Keratinocyte (primary cell): ENCODE data around the gene MTSS2. TPM values are rescaled to one million over a fixed set of nuclear protein-coding genes. Genes with fewer than 3 reads are reported as not detected.

Experiments used
- DNase-seq: peaks from one replicate; pipeline ENCODE4 v3.0.0-alpha.2; 2011; ENCODE audit warnings: low read depth, missing footprints, low spot score
- FAIRE-seq: peaks from 2 replicates; lab custom pipeline; 2011; peaks lifted over from hg19 to GRCh38; lab: Jason Lieb, UNC
- H2AFZ ChIP-seq: 2 replicates; pipeline ENCODE4 v1.6.0; 2012; ENCODE audit warnings: low read length, control low read depth, inconsistent platforms; ENCODE audit not compliant: control insufficient read depth
- H3K27ac ChIP-seq: 2 replicates; pipeline ENCODE4 v1.5.1; 2011; ENCODE audit warnings: low read length; ENCODE audit not compliant: control insufficient read depth, insufficient read depth
- H3K27me3 ChIP-seq: 3 replicates; pipeline ENCODE4 v1.6.0; 2011; ENCODE audit warnings: low read length; ENCODE audit not compliant: control insufficient read depth, insufficient read depth; ENCODE audit errors: extremely low read depth
- H3K36me3 ChIP-seq, 2 experiments: 2 replicates in 1 of 2; 3 replicates in 1 of 2; pipeline ENCODE4 v1.5.1; 2011; ENCODE audit warnings: low read length in 2 of 2, mild to moderate bottlenecking in 1 of 2; ENCODE audit not compliant: control insufficient read depth in 2 of 2, insufficient read depth in 2 of 2; ENCODE audit errors: extremely low read depth in 1 of 2
- H3K4me1 ChIP-seq: 3 replicates; pipeline ENCODE4 v1.5.1; 2011; ENCODE audit warnings: low read length; ENCODE audit not compliant: control insufficient read depth, insufficient read depth; ENCODE audit errors: extremely low read depth
- H3K4me2 ChIP-seq: 3 replicates; pipeline ENCODE4 v1.6.0; 2011; ENCODE audit warnings: low read depth, low read length; ENCODE audit not compliant: control insufficient read depth, insufficient read depth; ENCODE audit errors: extremely low read depth
- H3K4me3 ChIP-seq, 3 experiments: fragments of 200-600 bp in 1 of 3; sonication (generic) in 1 of 3; 2 replicates in 2 of 3; 3 replicates in 1 of 3; pipeline ENCODE4 v1.5.1; 2011 to 2016; ENCODE audit warnings: low read length in 3 of 3, mild to moderate bottlenecking in 3 of 3, control low read depth in 2 of 3, inconsistent platforms in 1 of 3, low read depth in 1 of 3, mixed read lengths in 1 of 3, mixed run types in 1 of 3, moderate library complexity in 1 of 3; ENCODE audit not compliant: control insufficient read depth in 2 of 3, insufficient read depth in 2 of 3; ENCODE audit errors: extremely low read depth in 1 of 3
- H3K79me2 ChIP-seq: 2 replicates; pipeline ENCODE4 v1.6.0; 2012; ENCODE audit warnings: low read length; ENCODE audit not compliant: control insufficient read depth, insufficient read depth
- H3K9ac ChIP-seq: 3 replicates; pipeline ENCODE4 v1.6.0; 2011; ENCODE audit warnings: low read length; ENCODE audit not compliant: control insufficient read depth, insufficient read depth; ENCODE audit errors: extremely low read depth
- H3K9me1 ChIP-seq: 3 replicates; pipeline ENCODE4 v1.6.0; 2011; ENCODE audit warnings: low read length; ENCODE audit not compliant: control insufficient read depth, insufficient read depth; ENCODE audit errors: extremely low read depth
- H3K9me3 ChIP-seq: 2 replicates; pipeline ENCODE4 v1.5.1; 2012; ENCODE audit warnings: low read depth, low read length; ENCODE audit not compliant: control insufficient read depth
- H4K20me1 ChIP-seq: 3 replicates; pipeline ENCODE4 v1.6.0; 2011; ENCODE audit warnings: low read length; ENCODE audit not compliant: control insufficient read depth, insufficient read depth; ENCODE audit errors: extremely low read depth
- EZH2 ChIP-seq: IDR thresholded peaks from one replicate; pipeline ENCODE4 v1.6.1; 2012; ENCODE audit warnings: inconsistent platforms, mild to moderate bottlenecking, low read length, moderate library complexity
- dilution Hi-C: fragments of 300-500 bp; cut with MboI; formaldehyde crosslinking; loops from one replicate; pipeline ENCODE4 v1.7.0; 2020; ENCODE audit warnings: low sequenced_read_pairs; ENCODE audit not compliant: extremely low pct_ligation_motif_present
- polyA plus RNA-seq, 5 experiments: library from polyadenylated mRNA; depleted of rRNA in 3 of 5; stranded (reverse) in 3 of 5; stranded (forward) in 1 of 5; unstranded in 1 of 5; fragments of >200 nt; gene quantifications; 1 replicate in 1 of 5; 2 replicates in 3 of 5; 3 replicates in 1 of 5; pipeline versions ENCODE4 v1.2.1 to v1.2.3, GENCODE V29; 2011 to 2012; ENCODE audit warnings: missing spikeins in 2 of 5, low read depth in 1 of 5, low replicate concordance in 1 of 5
- TF ChIP-seq, protein P1 (sequence below), 3 experiments: IDR thresholded peaks in 1 of 3; conservative IDR thresholded peaks in 1 of 3; optimal IDR thresholded peaks in 1 of 3; 2 replicates in 2 of 3; 3 replicates in 1 of 3; pipeline versions ENCODE3 to v1.5.1; 2011; ENCODE audit warnings: low read length in 3 of 3, mild to moderate bottlenecking in 3 of 3, moderate library complexity in 2 of 3, control low read depth in 1 of 3, inconsistent platforms in 1 of 3; ENCODE audit not compliant: insufficient read depth in 2 of 3; ENCODE audit errors: extremely low read depth in 1 of 3

MTSS2 gene
- polyA plus RNA-seq, 1 donor (not counting 4 experiments of a cell fraction or from before 2014, with no cell fraction given) = 13.3 TPM

DNA sequence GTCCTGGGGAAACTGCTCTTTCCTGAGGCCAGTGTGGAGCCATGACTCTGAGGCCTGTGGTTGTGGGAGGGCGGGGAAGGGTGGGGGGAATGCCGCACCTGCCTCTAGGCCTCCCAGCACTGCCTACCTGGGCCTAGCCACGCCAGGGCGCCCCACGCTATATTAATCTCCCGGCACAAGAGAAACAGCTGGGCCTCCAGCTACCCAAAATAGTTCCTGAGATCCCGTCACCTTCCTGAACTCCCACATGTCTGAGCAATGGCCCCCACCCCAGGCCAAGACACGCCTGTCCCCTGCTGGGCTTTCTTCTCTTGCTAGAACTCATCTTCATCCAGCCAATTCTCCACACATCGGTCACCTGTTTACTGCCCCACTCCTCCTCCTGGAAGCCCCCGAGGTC is 13.0 kb upstream of the MTSS2 start:
- H2AFZ ChIP-seq = no peak overlapping the region
- H4K20me1 ChIP-seq = no peaks in the 10 kb centered on the region
- no peaks in the 10 kb centered on the region for H3K27me3 ChIP-seq
- H3K36me3 ChIP-seq = peaks cover 1 to 4% of the 10 kb centered on the region in 2 experiments
- dilution Hi-C loops = no loop called here
- no peak overlapping the region for H3K4me2 ChIP-seq
- TF ChIP-seq EZH2 = no peak
- TF ChIP-seq, protein P1, sequence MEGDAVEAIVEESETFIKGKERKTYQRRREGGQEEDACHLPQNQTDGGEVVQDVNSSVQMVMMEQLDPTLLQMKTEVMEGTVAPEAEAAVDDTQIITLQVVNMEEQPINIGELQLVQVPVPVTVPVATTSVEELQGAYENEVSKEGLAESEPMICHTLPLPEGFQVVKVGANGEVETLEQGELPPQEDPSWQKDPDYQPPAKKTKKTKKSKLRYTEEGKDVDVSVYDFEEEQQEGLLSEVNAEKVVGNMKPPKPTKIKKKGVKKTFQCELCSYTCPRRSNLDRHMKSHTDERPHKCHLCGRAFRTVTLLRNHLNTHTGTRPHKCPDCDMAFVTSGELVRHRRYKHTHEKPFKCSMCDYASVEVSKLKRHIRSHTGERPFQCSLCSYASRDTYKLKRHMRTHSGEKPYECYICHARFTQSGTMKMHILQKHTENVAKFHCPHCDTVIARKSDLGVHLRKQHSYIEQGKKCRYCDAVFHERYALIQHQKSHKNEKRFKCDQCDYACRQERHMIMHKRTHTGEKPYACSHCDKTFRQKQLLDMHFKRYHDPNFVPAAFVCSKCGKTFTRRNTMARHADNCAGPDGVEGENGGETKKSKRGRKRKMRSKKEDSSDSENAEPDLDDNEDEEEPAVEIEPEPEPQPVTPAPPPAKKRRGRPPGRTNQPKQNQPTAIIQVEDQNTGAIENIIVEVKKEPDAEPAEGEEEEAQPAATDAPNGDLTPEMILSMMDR (optimal IDR thresholded peaks at IDR 0.05 in 1 of 3, IDR thresholded peaks at IDR 0.05 in 1 of 3, conservative IDR thresholded peaks at IDR 0.05 in 1 of 3; ENCODE audit: extremely low read depth in 1 of 3, insufficient read depth in 2 of 3, low read length in 3 of 3) = no peak
- H3K27ac ChIP-seq = peak overlapping the region; percentile 89
- FAIRE-seq = peak; percentile 9
- peaks cover 85% of the 10 kb centered on the region for H3K4me1 ChIP-seq
- no peaks in the 10 kb centered on the region for H3K9me3 ChIP-seq
- no peaks in the 10 kb centered on the region for H3K79me2 ChIP-seq
- no peak overlapping the region for H3K4me3 ChIP-seq
- H3K9me1 ChIP-seq = no peaks in the 10 kb centered on the region
- peak overlapping the region; percentile 73 for H3K9ac ChIP-seq
- DNase-seq = no peak

DNA sequence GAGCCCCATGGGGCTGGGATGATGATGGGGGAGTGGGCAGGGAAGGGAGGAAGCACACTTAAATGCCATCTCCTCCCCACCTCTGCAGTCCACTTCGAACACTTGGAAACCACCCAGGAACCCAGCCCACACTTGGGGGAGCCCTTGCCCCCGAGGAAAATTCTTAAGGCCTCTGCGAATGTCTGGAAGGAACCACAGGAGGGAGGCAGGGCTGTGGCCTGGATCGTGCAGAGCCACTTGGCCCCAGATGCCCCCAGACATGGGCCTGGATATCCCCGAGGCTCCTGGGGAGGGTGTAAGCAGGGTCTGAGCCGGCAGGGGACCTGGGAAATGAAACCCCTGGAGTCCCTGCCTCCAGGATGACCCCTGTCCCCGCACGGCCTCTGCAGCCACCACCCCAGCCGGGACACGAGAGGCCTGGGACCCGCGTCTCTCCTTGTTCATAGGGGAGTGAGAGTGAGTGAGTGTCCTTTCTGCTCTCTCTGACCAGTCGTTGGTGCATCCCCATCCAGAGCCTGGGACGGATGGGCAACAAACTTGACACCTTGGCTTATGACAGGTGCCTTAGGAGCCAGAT is 11.8 kb upstream of the MTSS2 start:
- H3K4me3 ChIP-seq = no peak overlapping the region
- no peak for FAIRE-seq
- no peak overlapping the region for H2AFZ ChIP-seq
- dilution Hi-C loops = no loop called here
- H3K36me3 ChIP-seq = peaks cover 1 to 4% of the 10 kb centered on the region in 2 experiments
- no peak for TF ChIP-seq EZH2
- TF ChIP-seq, protein P1 (optimal IDR thresholded peaks at IDR 0.05 in 1 of 3, IDR thresholded peaks at IDR 0.05 in 1 of 3, conservative IDR thresholded peaks at IDR 0.05 in 1 of 3; ENCODE audit: extremely low read depth in 1 of 3, insufficient read depth in 2 of 3, low read length in 3 of 3) = no peak
- no peaks in the 10 kb centered on the region for H4K20me1 ChIP-seq
- H3K9me1 ChIP-seq = no peaks in the 10 kb centered on the region
- peaks cover 90% of the 10 kb centered on the region for H3K4me1 ChIP-seq
- H3K27me3 ChIP-seq = no peaks in the 10 kb centered on the region
- no peak overlapping the region for H3K27ac ChIP-seq
- H3K9ac ChIP-seq = peak overlapping the region; percentile 22
- no peak overlapping the region for H3K4me2 ChIP-seq
- H3K79me2 ChIP-seq = no peaks in the 10 kb centered on the region
- DNase-seq = no peak
- H3K9me3 ChIP-seq = no peaks in the 10 kb centered on the region
